Vagina (tissue), 2 donors: ENCODE results near the gene MBP.

Source experiments
- POLR2AphosphoS5 ChIP-seq, 2 donors: sonication (generic); formaldehyde crosslinking; IDR thresholded peaks; one replicate each; pipeline ENCODE4 v1.9.0; 2017; ENCODE audit warnings: antibody characterized with exemption in 2 of 2, mild to moderate bottlenecking in 2 of 2, low read depth in 1 of 2; ENCODE audit not compliant: insufficient read depth in 1 of 2
- TF ChIP-seq, protein P1 (sequence below), 3 experiments: fragments of 450-650 bp in 2 of 3; fragments of 200-600 bp in 1 of 3; sonication (generic) in 1 of 3; IDR thresholded peaks; one replicate each; pipeline ENCODE4 v1.5.1; 2017 to 2019; ENCODE audit warnings: antibody characterized with exemption in 3 of 3, mild to moderate bottlenecking in 2 of 3, moderate library complexity in 2 of 3

DNA sequence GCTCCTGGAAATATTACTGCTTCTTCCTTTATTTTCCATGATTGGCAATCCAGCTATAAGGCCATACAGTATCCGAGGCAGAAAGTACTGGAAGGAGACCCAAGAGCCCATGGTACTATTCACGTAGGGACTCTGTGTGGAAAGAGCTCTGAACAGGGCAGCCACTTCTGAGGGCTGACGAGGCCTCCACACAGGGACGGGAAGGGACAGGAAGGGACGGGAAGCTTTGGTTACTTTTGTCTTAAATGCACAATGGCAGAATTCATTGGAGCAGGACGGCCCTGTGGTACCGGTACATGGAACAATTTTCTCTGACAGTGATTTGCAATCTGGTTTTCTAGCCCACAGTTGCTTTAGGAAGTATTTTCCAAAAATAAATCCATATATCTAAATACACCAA, 102.4 kb downstream of the MBP start:
- TF ChIP-seq, protein P1, sequence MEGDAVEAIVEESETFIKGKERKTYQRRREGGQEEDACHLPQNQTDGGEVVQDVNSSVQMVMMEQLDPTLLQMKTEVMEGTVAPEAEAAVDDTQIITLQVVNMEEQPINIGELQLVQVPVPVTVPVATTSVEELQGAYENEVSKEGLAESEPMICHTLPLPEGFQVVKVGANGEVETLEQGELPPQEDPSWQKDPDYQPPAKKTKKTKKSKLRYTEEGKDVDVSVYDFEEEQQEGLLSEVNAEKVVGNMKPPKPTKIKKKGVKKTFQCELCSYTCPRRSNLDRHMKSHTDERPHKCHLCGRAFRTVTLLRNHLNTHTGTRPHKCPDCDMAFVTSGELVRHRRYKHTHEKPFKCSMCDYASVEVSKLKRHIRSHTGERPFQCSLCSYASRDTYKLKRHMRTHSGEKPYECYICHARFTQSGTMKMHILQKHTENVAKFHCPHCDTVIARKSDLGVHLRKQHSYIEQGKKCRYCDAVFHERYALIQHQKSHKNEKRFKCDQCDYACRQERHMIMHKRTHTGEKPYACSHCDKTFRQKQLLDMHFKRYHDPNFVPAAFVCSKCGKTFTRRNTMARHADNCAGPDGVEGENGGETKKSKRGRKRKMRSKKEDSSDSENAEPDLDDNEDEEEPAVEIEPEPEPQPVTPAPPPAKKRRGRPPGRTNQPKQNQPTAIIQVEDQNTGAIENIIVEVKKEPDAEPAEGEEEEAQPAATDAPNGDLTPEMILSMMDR (IDR thresholded peaks at IDR 0.05): no peak
- TF ChIP-seq POLR2AphosphoS5 (IDR thresholded peaks at IDR 0.05; ENCODE audit: insufficient read depth in 1 of 2, low read depth in 1 of 2): no peak
